ENCODE results near the gene FARSB. TPM values are rescaled to one million over a fixed set of nuclear protein-coding genes. Genes with fewer than 3 reads are reported as not detected.
"Not testable (repeated sequence)": the region's sequence is repeated elsewhere in the genome, so short reads cannot be mapped to it uniquely, and the experiment has no call there.

Gene FARSB
- total RNA-seq, 2 donors from 2014 or later = 23.2 to 48.6 TPM

DNA sequence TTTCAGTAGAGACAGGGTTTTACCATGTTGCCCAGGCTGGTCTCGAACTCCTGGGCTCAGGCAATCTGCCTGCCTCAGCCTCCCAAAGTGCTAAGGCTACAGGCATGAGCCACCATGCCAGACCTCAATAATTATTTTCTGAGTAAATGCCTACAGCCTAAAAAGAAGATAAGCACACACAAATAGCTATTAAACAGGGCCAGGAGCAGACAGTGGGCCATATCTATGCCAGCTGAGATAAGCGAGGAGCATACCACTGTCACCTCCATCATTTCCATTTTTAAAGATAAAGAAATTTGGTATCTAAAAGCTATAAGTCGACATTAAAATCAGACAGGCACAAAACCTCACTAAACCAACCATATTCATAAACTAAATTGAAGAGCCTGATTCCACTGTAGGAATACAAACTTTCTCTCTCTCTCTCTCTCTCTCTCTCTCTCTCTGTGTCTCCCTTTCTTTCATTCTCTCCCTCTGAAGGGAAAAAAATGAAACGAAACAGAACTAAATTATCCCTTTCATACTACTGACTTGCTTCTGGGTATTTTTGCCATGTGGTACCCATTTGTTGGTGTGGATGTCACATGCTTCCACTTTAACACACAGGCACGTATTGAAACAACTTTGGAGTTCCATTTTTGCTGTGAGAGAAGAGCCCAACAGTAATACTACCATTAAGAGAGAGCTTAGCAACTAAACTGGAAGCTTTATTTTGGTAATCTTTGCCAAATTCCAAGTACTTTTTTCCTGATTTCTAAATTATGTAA, 51.0 kb downstream of the FARSB start:
- H3K27me3 Mint-ChIP-seq = no peaks in the 10 kb centered on the region
- no peak for ATAC-seq (replicated peaks)
- H3K4me1 Mint-ChIP-seq = no peaks in the 10 kb centered on the region
- H3K27ac Mint-ChIP-seq = no peak overlapping the region
- no peak overlapping the region for H3K4me3 Mint-ChIP-seq
- peaks cover 81% of the 10 kb centered on the region for H3K36me3 Mint-ChIP-seq (ENCODE audit: low read depth)
- no peaks in the 10 kb centered on the region for H3K9me3 Mint-ChIP-seq

DNA sequence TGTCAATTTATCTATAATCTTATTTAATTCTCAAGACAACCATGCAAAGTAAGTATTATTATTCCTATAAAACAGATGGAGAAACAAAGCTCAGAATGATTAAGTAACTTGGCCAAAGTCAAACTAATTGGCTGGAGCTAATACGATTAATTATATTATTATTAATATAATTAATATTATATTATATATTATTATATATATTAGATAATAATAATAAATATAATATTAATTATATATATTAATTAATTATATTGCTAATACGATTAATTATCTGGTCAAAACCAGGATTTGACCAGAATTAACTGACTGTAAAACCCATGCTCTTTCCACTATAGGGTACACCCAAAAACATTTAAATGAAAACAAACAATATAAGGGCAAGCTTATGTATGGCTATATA, 52.4 kb downstream of the FARSB start:
- Mint-ChIP-seq H3K27ac (no peak overlapping the region), H3K4me3 (no peak overlapping the region), H3K36me3 (ENCODE audit: low read depth) (peaks cover 83% of the 10 kb centered on the region), H3K9me3 (no peaks in the 10 kb centered on the region), H3K4me1 (no peaks in the 10 kb centered on the region), H3K27me3 (no peaks in the 10 kb centered on the region)
- no peak for ATAC-seq (replicated peaks)

DNA sequence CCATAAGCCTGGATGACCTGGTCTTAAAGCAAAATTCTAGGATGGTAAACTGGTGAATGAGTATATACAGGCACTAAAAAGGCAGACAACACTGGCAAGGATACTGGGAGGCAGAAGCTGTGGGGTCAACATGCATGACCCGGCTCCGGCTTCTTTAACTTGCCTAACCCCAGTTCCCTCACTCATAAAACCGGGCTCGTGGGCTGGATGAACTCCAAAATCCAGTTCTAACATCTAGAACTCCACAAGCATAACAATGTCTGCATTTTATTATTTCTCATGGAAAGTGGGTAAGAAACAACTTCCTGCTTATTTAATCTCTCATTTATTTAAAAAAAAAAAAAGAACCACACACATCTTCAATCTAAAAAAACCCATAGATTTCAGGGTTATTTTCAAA, 57.3 kb downstream of the FARSB start:
- Mint-ChIP-seq H3K36me3 (ENCODE audit: low read depth) (peaks cover 82% of the 10 kb centered on the region), H3K4me3 (no peak overlapping the region), H3K27me3 (no peaks in the 10 kb centered on the region), H3K27ac (no peak overlapping the region), H3K9me3 (no peaks in the 10 kb centered on the region), H3K4me1 (no peaks in the 10 kb centered on the region)
- no peak for ATAC-seq (replicated peaks)

DNA sequence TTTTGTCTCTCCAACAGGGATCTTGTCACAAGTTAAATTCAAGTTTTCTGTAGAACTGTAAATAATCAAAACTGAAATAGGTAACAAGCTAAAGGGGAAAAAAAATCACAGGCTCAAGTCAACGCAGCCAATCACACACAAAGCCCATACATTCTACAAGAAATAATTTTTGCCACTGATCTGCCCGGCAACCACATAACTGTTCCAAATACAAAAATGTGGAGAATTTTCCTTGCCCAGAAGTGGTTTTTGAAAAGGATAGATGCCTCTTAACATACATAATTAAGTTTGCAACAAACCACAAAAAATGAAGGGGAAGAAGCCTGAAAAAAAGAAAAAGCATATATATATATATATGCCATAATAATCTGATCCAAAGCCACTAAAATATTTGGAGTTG, 60.3 kb downstream of the FARSB start:
- ATAC-seq (replicated peaks) = no peak
- Mint-ChIP-seq H3K9me3 (no peaks in the 10 kb centered on the region), H3K27ac (no peak overlapping the region), H3K4me1 (no peaks in the 10 kb centered on the region), H3K4me3 (no peak overlapping the region), H3K27me3 (no peaks in the 10 kb centered on the region), H3K36me3 (ENCODE audit: low read depth) (peaks cover 95% of the 10 kb centered on the region)

DNA sequence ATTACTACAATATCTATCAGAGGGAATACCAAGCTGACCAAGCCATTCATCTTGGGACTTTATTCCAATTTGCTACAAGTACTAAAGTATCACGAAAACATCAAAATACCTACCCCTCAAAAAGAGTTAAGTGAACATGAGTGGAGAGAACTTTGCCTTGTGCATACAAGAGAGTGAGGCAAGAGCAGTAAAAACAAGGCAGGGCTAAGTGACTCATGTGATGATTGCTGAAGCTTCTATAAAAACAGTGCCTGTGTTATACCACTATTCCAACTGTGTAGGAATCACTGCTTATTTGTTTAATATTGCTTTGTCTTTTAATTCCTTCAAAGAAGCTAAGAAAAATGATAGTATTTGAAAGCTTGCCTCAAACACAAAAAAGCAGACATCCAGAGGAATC, 61.2 kb downstream of the FARSB start:
- ATAC-seq (replicated peaks) = no peak
- Mint-ChIP-seq H3K36me3 (ENCODE audit: low read depth) (peaks cover 94% of the 10 kb centered on the region), H3K27me3 (no peaks in the 10 kb centered on the region), H3K27ac (no peak overlapping the region), H3K4me3 (no peak overlapping the region), H3K4me1 (no peaks in the 10 kb centered on the region), H3K9me3 (no peaks in the 10 kb centered on the region)

DNA sequence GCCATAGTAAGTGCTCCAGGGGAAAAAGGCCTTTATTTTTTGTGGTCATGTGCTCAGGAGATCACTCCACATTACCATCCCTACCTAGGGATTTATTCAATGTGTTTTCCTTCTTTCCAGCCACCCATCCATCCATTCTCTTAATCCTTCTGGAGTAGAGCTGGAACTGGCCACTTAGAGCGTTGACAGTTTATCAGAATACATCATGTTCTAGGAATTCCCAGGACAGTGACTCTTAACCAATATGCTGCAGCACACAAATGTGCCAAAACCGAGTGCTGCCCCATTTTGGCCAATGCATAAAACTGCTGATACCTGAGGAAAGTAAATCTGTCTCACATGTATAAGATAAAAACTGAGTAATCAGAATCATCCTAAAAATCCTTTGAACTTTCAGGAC, 63.7 kb downstream of the FARSB start:
- Mint-ChIP-seq H3K27ac (no peak overlapping the region), H3K4me1 (peaks cover 1% of the 10 kb centered on the region), H3K36me3 (ENCODE audit: low read depth) (peaks cover 87% of the 10 kb centered on the region), H3K9me3 (no peaks in the 10 kb centered on the region), H3K27me3 (no peaks in the 10 kb centered on the region), H3K4me3 (no peak overlapping the region)
- no peak for ATAC-seq (replicated peaks)

DNA sequence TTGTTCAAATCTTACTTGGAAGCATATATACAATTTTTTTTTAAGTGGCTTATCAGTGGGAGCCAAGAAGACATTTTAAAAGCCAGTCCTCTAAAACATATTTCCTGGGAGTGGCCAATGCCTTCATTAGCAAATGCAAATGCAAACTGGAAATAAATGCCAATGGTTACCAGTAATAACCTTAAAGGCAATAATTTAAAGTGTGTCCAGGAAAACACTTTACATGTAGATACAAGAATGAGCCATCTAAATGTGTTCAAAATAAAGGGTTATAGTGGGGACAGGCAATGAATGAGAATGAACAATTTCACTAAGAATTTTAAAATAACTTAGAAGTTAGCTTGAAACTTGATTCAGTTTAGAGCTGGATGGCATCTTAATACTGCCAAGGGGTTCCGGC, 64.2 kb downstream of the FARSB start:
- Mint-ChIP-seq H3K4me1 (peaks cover 5% of the 10 kb centered on the region), H3K27me3 (no peaks in the 10 kb centered on the region), H3K36me3 (ENCODE audit: low read depth) (peaks cover 87% of the 10 kb centered on the region), H3K4me3 (no peak overlapping the region), H3K9me3 (no peaks in the 10 kb centered on the region), H3K27ac (no peak overlapping the region)
- no peak for ATAC-seq (replicated peaks)

DNA sequence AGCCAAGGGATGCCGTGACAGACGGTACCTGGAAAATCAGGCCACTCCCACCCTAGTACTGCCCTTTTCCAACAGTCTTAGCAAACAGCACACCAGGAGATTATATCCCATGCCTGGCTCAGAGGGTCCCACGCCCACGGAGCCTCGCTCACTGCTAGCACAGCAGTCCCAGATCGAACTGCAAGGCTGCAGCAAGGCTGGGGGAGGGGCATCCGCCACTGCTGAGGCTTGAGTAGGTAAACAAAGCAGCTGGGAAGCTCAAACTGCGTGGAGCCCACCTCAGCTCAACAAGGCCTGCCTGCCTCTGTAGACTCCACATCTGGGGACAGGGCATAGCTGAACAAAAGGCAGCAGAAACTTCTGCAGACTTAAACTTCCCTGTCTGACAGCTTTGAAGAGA, 71.3 kb downstream of the FARSB start:
- not testable (repeated sequence) for H3K27ac Mint-ChIP-seq; H3K9me3 Mint-ChIP-seq; H3K27me3 Mint-ChIP-seq; ATAC-seq (replicated peaks); H3K4me3 Mint-ChIP-seq
- H3K4me1 Mint-ChIP-seq = peaks cover 16% of the 10 kb centered on the region
- H3K36me3 Mint-ChIP-seq (ENCODE audit: low read depth) = peaks cover 81% of the 10 kb centered on the region

DNA sequence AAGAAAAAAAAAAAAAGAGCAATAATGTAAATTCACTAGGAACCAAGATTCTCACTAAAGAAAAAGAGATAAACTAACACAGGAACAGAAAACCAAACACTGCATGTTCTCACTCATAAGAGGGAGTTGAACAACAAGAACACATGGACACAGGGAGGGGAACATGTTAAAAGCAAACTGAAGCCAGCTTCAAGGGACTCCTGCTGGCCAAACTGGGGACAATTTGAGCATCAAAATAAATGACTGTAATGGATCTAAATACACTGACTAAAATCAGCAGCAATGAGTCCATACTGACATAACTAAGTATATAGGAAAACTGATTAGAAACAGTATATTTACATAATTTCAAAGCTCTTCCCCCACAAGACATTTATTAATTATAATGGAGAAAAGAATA, 73.0 kb downstream of the FARSB start:
- no peak overlapping the region for H3K27ac Mint-ChIP-seq
- H3K4me1 Mint-ChIP-seq = peaks cover 16% of the 10 kb centered on the region
- no peaks in the 10 kb centered on the region for H3K27me3 Mint-ChIP-seq
- H3K36me3 Mint-ChIP-seq (ENCODE audit: low read depth) = peaks cover 86% of the 10 kb centered on the region
- no peak for ATAC-seq (replicated peaks)
- H3K9me3 Mint-ChIP-seq = no peaks in the 10 kb centered on the region
- H3K4me3 Mint-ChIP-seq = no peak overlapping the region

DNA sequence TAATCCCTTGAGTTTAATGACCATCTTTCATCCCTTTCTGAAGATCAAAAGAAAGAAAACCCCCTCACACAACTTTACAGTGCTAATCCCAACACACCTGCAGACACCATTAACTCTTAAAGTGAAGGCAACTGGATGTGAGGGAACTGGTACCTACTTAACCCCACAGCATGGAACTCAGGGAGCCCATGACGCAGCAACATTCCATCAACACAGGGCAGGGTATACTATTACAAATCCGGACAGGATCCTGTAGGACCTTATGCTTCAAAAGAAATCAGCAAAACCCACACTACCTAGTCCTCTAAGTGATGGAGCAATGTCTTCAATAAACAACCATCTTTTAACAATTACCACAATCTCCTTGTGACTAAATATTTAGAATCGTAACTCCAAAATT, 78.6 kb downstream of the FARSB start:
- Mint-ChIP-seq H3K27me3 (no peaks in the 10 kb centered on the region), H3K36me3 (ENCODE audit: low read depth) (peaks cover 83% of the 10 kb centered on the region), H3K9me3 (no peaks in the 10 kb centered on the region), H3K27ac (no peak overlapping the region), H3K4me3 (no peak overlapping the region), H3K4me1 (peaks cover 11% of the 10 kb centered on the region)
- no peak for ATAC-seq (replicated peaks)

DNA sequence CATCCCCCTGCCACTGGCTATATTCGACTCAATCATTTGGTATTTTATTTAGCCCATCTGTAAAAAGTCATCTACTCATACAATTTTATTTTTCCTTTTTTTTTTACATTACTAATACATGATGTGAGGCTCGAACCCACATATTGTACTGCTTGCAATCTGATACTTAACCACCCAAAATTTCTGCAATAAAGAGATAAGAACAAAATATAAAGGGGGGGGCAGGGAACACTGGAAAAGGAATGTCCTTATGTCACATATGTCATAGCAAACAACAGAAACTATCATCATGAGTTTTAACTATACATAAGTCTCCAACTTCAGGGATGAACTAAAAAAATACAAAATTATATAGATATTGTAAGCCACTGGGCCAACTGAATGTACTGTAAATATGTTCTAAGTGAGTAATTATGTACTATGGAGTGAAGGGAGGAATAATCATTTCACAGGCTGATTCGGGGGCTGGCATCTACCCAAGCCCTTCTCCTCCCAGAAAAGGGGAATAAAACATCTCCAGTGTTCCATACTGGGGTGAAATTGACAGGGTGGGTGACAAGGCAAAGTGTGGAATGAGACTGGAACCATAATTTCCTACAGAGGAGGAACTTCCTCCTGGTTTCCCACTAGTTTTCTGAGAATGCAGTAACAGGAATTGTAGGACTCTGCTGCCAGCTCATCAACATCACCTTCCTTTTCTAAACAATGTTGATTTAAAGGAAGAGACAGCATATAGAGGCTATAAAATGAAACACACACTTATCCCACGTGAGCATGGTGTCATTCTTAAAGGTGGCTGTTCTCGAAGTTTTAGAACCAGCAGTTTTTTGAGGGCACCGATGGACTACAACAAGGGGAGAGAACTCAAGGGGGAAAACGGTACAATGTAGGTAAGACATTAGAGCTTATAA, 79.5 kb downstream of the FARSB start:
- no peaks in the 10 kb centered on the region for H3K9me3 Mint-ChIP-seq
- no peak for ATAC-seq (replicated peaks)
- peaks cover 84% of the 10 kb centered on the region for H3K36me3 Mint-ChIP-seq (ENCODE audit: low read depth)
- H3K27ac Mint-ChIP-seq = no peak overlapping the region
- peaks cover 5% of the 10 kb centered on the region for H3K4me1 Mint-ChIP-seq
- no peaks in the 10 kb centered on the region for H3K27me3 Mint-ChIP-seq
- H3K4me3 Mint-ChIP-seq = no peak overlapping the region

DNA sequence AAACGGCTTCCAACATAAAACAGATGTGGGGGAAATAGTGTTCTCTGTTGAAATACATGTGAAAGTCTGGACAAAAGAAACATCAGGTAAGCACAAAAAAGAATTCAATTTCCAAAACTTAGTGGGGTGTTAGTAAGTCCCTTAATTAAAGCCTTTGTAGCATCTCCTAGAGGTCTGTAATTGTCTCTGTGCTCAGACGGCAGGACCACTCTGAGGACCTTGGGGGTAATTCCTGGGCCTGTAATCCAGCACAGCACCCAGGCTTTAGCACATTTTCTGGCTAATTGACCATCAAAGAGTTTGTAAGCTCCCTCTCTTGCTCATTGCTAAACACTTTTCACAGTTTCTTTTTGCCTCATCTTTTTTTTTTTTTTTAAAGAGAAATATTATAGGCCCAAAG, 80.3 kb downstream of the FARSB start:
- peaks cover 86% of the 10 kb centered on the region for H3K36me3 Mint-ChIP-seq (ENCODE audit: low read depth)
- H3K27me3 Mint-ChIP-seq = no peaks in the 10 kb centered on the region
- H3K9me3 Mint-ChIP-seq = no peaks in the 10 kb centered on the region
- peaks cover 5% of the 10 kb centered on the region for H3K4me1 Mint-ChIP-seq
- ATAC-seq (replicated peaks) = no peak
- H3K4me3 Mint-ChIP-seq = no peak overlapping the region
- H3K27ac Mint-ChIP-seq = no peak overlapping the region

DNA sequence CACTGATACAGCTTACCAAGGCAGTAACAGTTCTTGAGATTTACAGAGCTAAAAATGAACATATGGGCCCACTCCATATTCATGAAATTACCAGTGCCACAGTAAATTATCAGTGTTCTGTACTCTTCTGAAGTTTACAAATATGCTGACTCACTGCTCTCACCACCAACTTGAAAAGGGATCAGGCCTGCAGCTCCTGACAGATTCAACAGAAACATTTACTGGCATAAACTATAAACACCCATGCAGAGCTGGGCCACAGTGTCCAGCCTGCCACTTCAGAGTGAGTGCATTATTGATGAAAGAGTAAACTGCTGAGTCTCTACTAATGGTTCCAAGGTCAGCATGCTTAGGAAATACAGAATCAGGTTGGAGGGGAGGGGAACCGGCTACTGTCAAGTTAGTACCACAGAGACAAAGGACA, 83.1 kb downstream of the FARSB start:
- peaks cover 88% of the 10 kb centered on the region for H3K36me3 Mint-ChIP-seq (ENCODE audit: low read depth)
- peaks cover 5% of the 10 kb centered on the region for H3K4me1 Mint-ChIP-seq
- no peaks in the 10 kb centered on the region for H3K27me3 Mint-ChIP-seq
- H3K4me3 Mint-ChIP-seq = no peak overlapping the region
- peak overlapping the region; percentile 27 for H3K27ac Mint-ChIP-seq
- H3K9me3 Mint-ChIP-seq = no peaks in the 10 kb centered on the region
- ATAC-seq (replicated peaks) = no peak

DNA sequence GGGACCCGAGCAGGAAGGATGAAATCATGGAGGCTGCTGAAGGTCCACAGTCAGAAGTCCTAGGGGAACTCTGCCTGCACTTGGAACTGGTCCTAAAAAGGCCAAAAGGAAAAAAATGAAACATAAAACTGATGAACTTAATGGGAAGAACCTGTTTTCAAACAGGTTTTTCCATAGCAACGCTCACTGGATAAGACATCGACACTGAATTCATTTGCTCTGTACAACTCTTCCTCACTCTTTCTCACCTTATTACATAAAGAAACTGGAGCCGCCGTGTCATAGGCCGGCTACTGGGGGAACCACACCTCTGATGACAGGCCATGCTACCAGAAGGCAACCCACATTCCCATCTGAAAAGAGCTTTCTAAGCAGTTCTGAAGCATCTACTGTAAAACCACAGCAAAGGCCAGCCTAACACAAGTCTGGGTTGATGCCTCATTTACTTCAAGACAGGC, 83.6 kb downstream of the FARSB start:
- H3K9me3 Mint-ChIP-seq = no peaks in the 10 kb centered on the region
- H3K36me3 Mint-ChIP-seq (ENCODE audit: low read depth) = peaks cover 88% of the 10 kb centered on the region
- H3K27me3 Mint-ChIP-seq = no peaks in the 10 kb centered on the region
- peaks cover 5% of the 10 kb centered on the region for H3K4me1 Mint-ChIP-seq
- no peak overlapping the region for H3K4me3 Mint-ChIP-seq
- H3K27ac Mint-ChIP-seq = peak overlapping the region; percentile 27
- ATAC-seq (replicated peaks) = no peak

DNA sequence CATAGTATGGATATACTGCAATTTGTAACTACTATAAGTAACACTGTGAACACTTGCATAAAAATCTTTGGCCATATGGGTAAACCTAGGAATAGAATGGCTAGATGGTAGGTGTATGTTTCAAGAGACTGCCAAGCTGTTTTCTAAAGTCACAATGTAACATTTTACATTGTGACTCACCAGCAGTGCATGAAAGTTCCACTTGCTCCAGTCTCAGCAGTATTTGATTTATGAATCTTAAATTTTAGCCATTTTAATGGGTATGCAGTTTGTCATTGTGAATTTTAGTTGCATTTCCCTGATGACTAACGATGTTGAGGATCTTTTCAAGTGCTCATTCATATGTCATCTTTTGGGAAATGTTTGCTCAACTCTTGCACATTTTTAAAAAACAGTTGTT, 86.1 kb downstream of the FARSB start:
- peaks cover 91% of the 10 kb centered on the region for H3K36me3 Mint-ChIP-seq (ENCODE audit: low read depth)
- H3K27ac Mint-ChIP-seq = no peak overlapping the region
- peaks cover 5% of the 10 kb centered on the region for H3K4me1 Mint-ChIP-seq
- H3K27me3 Mint-ChIP-seq = no peaks in the 10 kb centered on the region
- no peaks in the 10 kb centered on the region for H3K9me3 Mint-ChIP-seq
- ATAC-seq (replicated peaks) = no peak
- H3K4me3 Mint-ChIP-seq = no peak overlapping the region

Measured in activated T-helper 17 cell treated with anti-CD3 and anti-CD28 coated beads, Interleukin-2, amount 50 U/mL, for 72 hours (primary cell).